Common myeloid progenitor, CD34-positive (primary cell): ENCODE measurements around the gene ZNF790.

Experiments used
- CTCF ChIA-PET: fragments of 350-600 bp; sonication (Branson Sonifier 250); formaldehyde crosslinking; loops from one replicate; lab custom pipeline; 2021; ENCODE audit warnings: antibody characterized with exemption; lab: Charles Lee
- POLR2A ChIA-PET: fragments of 350-600 bp; sonication (Branson Sonifier 250); formaldehyde crosslinking; loops from one replicate; lab custom pipeline; 2021; ENCODE audit warnings: antibody characterized with exemption; lab: Charles Lee
- DNase-seq, 3 donors: peaks; one replicate each; pipeline versions ENCODE4 v3.0.0 to v3.0.0-alpha.2; 2013
- H3K27ac ChIP-seq, 2 experiments: 1 replicate in 1 of 2; 2 replicates in 1 of 2; pipeline ENCODE4 v1.7.0; 2013; ENCODE audit warnings: inconsistent platforms in 2 of 2, low read length in 2 of 2, mild to moderate bottlenecking in 2 of 2, low read depth in 1 of 2, moderate library complexity in 1 of 2; ENCODE audit not compliant: severe bottlenecking in 2 of 2, insufficient read depth in 1 of 2, poor library complexity in 1 of 2
- H3K27me3 ChIP-seq, 5 experiments: replicated peaks in 2 of 5; 1 replicate in 3 of 5; 2 replicates in 2 of 5; pipeline versions ENCODE4 v1.6.1 to v1.7.0; 2013; ENCODE audit warnings: low read length in 4 of 5, mild to moderate bottlenecking in 2 of 5, moderate library complexity in 2 of 5, inconsistent platforms in 1 of 5; ENCODE audit not compliant: insufficient read depth in 5 of 5, control insufficient read depth in 4 of 5
- H3K36me3 ChIP-seq, 4 experiments: 1 replicate in 2 of 4; 2 replicates in 2 of 4; pipeline versions ENCODE4 v1.6.1 to v1.7.0; 2013; ENCODE audit warnings: low read length in 3 of 4, control low read depth in 1 of 4, mild to moderate bottlenecking in 1 of 4; ENCODE audit not compliant: control insufficient read depth in 4 of 4, insufficient read depth in 4 of 4
- H3K4me1 ChIP-seq, 4 experiments: 1 replicate in 3 of 4; 2 replicates in 1 of 4; pipeline versions ENCODE4 v1.6.1 to v1.7.1; 2013; ENCODE audit warnings: low read length in 3 of 4, mild to moderate bottlenecking in 3 of 4, control low read depth in 1 of 4, inconsistent platforms in 1 of 4, moderate library complexity in 1 of 4; ENCODE audit not compliant: control insufficient read depth in 4 of 4, insufficient read depth in 4 of 4; ENCODE audit errors: control extremely low read depth in 1 of 4
- H3K4me3 ChIP-seq, 7 experiments: 1 replicate in 4 of 7; 2 replicates in 3 of 7; pipeline versions ENCODE4 v1.5.1 to v1.7.0; 2013; ENCODE audit warnings: mild to moderate bottlenecking in 7 of 7, low read length in 6 of 7, moderate library complexity in 6 of 7, inconsistent platforms in 2 of 7, low read depth in 2 of 7, control low read depth in 1 of 7; ENCODE audit not compliant: insufficient read depth in 4 of 7, control insufficient read depth in 1 of 7; ENCODE audit errors: extremely low read depth in 1 of 7
- H3K9me3 ChIP-seq, 5 experiments: 1 replicate in 4 of 5; 2 replicates in 1 of 5; pipeline versions ENCODE4 v1.6.1 to v1.7.1; 2013; ENCODE audit warnings: low read length in 4 of 5, mild to moderate bottlenecking in 2 of 5, inconsistent platforms in 1 of 5, low read depth in 1 of 5, moderate library complexity in 1 of 5; ENCODE audit not compliant: control insufficient read depth in 4 of 5, insufficient read depth in 2 of 5; ENCODE audit errors: control extremely low read depth in 1 of 5
- WGBS: methylation state at CpG from one replicate; pipeline ENCODE4 v1.1.5; 2013; ENCODE audit not compliant: insufficient coverage; 5-methylcytosine and 5-hydroxymethylcytosine counted together

Gene ZNF790

GRCh38 chr19:36847968-36848367 is 9.8 kb upstream of the ZNF790 start:
- H3K9me3 ChIP-seq: peaks cover 2 to 18% (median 14%) of the 10 kb centered on the region in 5 experiments
- no peak for DNase-seq
- no CpG with 5 or more reads among the region's 1 CpG for WGBS
- H3K27me3 ChIP-seq: no peaks in the 10 kb centered on the region
- H3K4me1 ChIP-seq: peaks cover 4 to 27% (median 14%) of the 10 kb centered on the region in 4 experiments
- CTCF ChIA-PET: interaction anchor here (3.0 kb wide), 1 partner anchor 10 kb away, joined by 20 read pairs; the partner anchor contains the start of gene ZNF790
- peaks cover 4 to 24% (median 16%) of the 10 kb centered on the region in 4 experiments for H3K36me3 ChIP-seq
- no peak overlapping the region for H3K27ac ChIP-seq
- H3K4me3 ChIP-seq: peak overlapping the region in 1 of 7 experiments; percentile 37
- POLR2A ChIA-PET: no interaction called here

GRCh38 chr19:36838784-36839324 is 667 bp upstream of the ZNF790 start:
- POLR2A ChIA-PET: interaction anchor here (2.4 kb wide), 1 partner anchor 12 kb away, joined by 19 read pairs; the partner anchor contains the start of gene ZNF345
- no peak for DNase-seq
- H3K36me3 ChIP-seq: peaks cover 13 to 33% (median 25%) of the 10 kb centered on the region in 4 experiments
- H3K4me1 ChIP-seq: peaks cover 5 to 19% (median 14%) of the 10 kb centered on the region in 4 experiments
- peak overlapping the region; percentile 82 to 91 for H3K27ac ChIP-seq
- no peaks in the 10 kb centered on the region for H3K27me3 ChIP-seq
- H3K9me3 ChIP-seq: peaks cover 12 to 32% (median 26%) of the 10 kb centered on the region in 5 experiments
- 39% methylated on average over 9 of the region's 12 CpGs for WGBS
- H3K4me3 ChIP-seq: peak overlapping the region; percentile 65 to 98 (median 90)
- CTCF ChIA-PET: interaction anchor here (4.3 kb wide), 1 partner anchor 10 kb away, joined by 20 read pairs; the partner anchor contains the start of gene ZNF345

- 26% methylated on average over 8 of the region's 8 CpGs for WGBS
- peak overlapping the region; percentile 65 to 98 (median 90) for H3K4me3 ChIP-seq
These were observed 846 bp downstream of the ZNF790 start for GRCh38 chr19:36837176-36837905.

GRCh38 chr19:36833430-36833829 is 4.8 kb downstream of the ZNF790 start:
- H3K9me3 ChIP-seq: peaks cover 28 to 70% (median 53%) of the 10 kb centered on the region in 5 experiments
- ChIA-PET POLR2A (no interaction called here), CTCF (no interaction called here)
- no peak overlapping the region for H3K27ac ChIP-seq
- no peaks in the 10 kb centered on the region for H3K27me3 ChIP-seq
- peaks cover 2 to 13% (median 8%) of the 10 kb centered on the region in 4 experiments for H3K4me1 ChIP-seq
- no peak for DNase-seq
- peaks cover 17 to 59% (median 39%) of the 10 kb centered on the region in 4 experiments for H3K36me3 ChIP-seq
- H3K4me3 ChIP-seq: no peak overlapping the region
- WGBS: no CpG with 5 or more reads among the region's 2 CpGs

More at GRCh38 chr19:36837176-36837905, 846 bp downstream of the ZNF790 start:
- Histone ChIP-seq H3K27me3 (no peaks in the 10 kb centered on the region), H3K9me3 (peaks cover 17 to 40% (median 31%) of the 10 kb centered on the region in 5 experiments), H3K27ac (peak overlapping the region; percentile 82 to 91), H3K4me1 (peaks cover 5 to 19% (median 14%) of the 10 kb centered on the region in 4 experiments), H3K36me3 (peaks cover 12 to 38% (median 25%) of the 10 kb centered on the region in 4 experiments)
- ChIA-PET CTCF (interaction anchor here (0.7 to 4.3 kb wide), 3 partner anchors 12 to 66 kb away, joined by 3 to 20 read pairs (median 3); partner anchors contain the start of gene ZNF345), POLR2A (interaction anchor here (2.4 kb wide), 1 partner anchor 13 kb away, joined by 19 read pairs; the partner anchor contains the start of gene ZNF345)
- DNase-seq: peak; percentile 44 to 77 (median 69)

GRCh38 chr19:36821758-36822157 is 16.4 kb downstream of the ZNF790 start:
- 100% methylated on average over 5 of the region's 5 CpGs for WGBS
- ChIA-PET CTCF (no interaction called here), POLR2A (no interaction called here)
- H3K36me3 ChIP-seq: peaks cover 34 to 89% (median 66%) of the 10 kb centered on the region in 4 experiments
- H3K4me3 ChIP-seq: no peak overlapping the region
- no peak for DNase-seq
- no peak overlapping the region for H3K27ac ChIP-seq
- no peaks in the 10 kb centered on the region for H3K27me3 ChIP-seq
- H3K9me3 ChIP-seq: peaks cover 30 to 87% (median 65%) of the 10 kb centered on the region in 5 experiments
- no peaks in the 10 kb centered on the region for H3K4me1 ChIP-seq

GRCh38 chr19:36819130-36819630 is 19.0 kb downstream of the ZNF790 start:
- Histone ChIP-seq H3K9me3 (peaks cover 28 to 89% (median 71%) of the 10 kb centered on the region in 5 experiments), H3K27ac (no peak overlapping the region), H3K4me1 (no peaks in the 10 kb centered on the region), H3K36me3 (peaks cover 22 to 91% (median 60%) of the 10 kb centered on the region in 4 experiments), H3K4me3 (peak overlapping the region in 1 of 7 experiments; percentile 42), H3K27me3 (no peaks in the 10 kb centered on the region)
- ChIA-PET POLR2A (no interaction called here), CTCF (no interaction called here)
- 100% methylated on average over 2 of the region's 7 CpGs for WGBS
- DNase-seq: no peak
